Psoas muscle (tissue), 8 donors: ENCODE data around the gene PAX5. TPM values are rescaled to one million over a fixed set of nuclear protein-coding genes. Genes with fewer than 3 reads are reported as not detected.
"Not testable (repeated sequence)": the region's sequence is repeated elsewhere in the genome, so short reads cannot be mapped to it uniquely, and the experiment has no call there.

ENCODE experiments used
- ATAC-seq, 4 donors: fragments of 200-7000 bp; cut with Tn5 transposase; one replicate each; pipeline ENCODE4 v1.9.1; 2020; ENCODE audit warnings: moderate library complexity in 3 of 4, mild to moderate bottlenecking in 2 of 4
- DNase-seq, 2 donors: peaks; one replicate each; pipeline ENCODE4 v3.0.0-alpha.2; 2020
- H3K27ac ChIP-seq: fragments of 200-600 bp; one replicate; pipeline ENCODE4 v1.8.0; 2022
- H3K27me3 ChIP-seq, 3 donors: fragments of 200-600 bp in 1 of 3; one replicate each; pipeline versions ENCODE4 v1.6.1 to v1.8.0; 2013 to 2022; ENCODE audit warnings: low read length in 2 of 3, mild to moderate bottlenecking in 2 of 3, moderate library complexity in 1 of 3; ENCODE audit not compliant: insufficient read depth in 3 of 3
- H3K36me3 ChIP-seq, 2 donors: fragments of 200-600 bp in 1 of 2; one replicate each; pipeline versions ENCODE4 v1.6.1 to v1.8.0; 2013 to 2022; ENCODE audit warnings: low read depth in 1 of 2, mild to moderate bottlenecking in 1 of 2, moderate library complexity in 1 of 2; ENCODE audit not compliant: insufficient read depth in 1 of 2
- H3K4me1 ChIP-seq: fragments of 200-600 bp; one replicate; pipeline ENCODE4 v1.8.0; 2022
- H3K4me3 ChIP-seq: fragments of 200-600 bp; one replicate; pipeline ENCODE4 v1.8.0; 2022; ENCODE audit warnings: mild to moderate bottlenecking
- H3K9me3 ChIP-seq: fragments of 200-600 bp; one replicate; pipeline ENCODE4 v1.8.0; 2022
- CTCF ChIP-seq: fragments of 200-600 bp; IDR thresholded peaks from one replicate; pipeline ENCODE4 v1.8.0; 2022; ENCODE audit warnings: antibody characterized with exemption
- WGBS, 3 donors: extraction: QIAGEN DNeasy Blood & Tissue Kit; methylation state at CpG; one replicate each; pipeline versions ENCODE4 v1.1.6 to v1.1.7; 2013; 5-methylcytosine and 5-hydroxymethylcytosine counted together
- intact Hi-C, 2 donors: fragments of 100-400 bp; cut with DNase I; formaldehyde crosslinking; loops; one replicate each; pipeline versions ENCODE4 v1.11.0 to v1.14.2; 2022
- polyA plus RNA-seq, 3 donors: library from polyadenylated mRNA; stranded (reverse); fragments of 200-250 nt; gene quantifications; one replicate each; pipeline ENCODE4 v1.2.3, GENCODE V29; 2013
- total RNA-seq, 4 donors: library from RNA; stranded (reverse); fragmentation: NEBNext Ultra II Directional in 2 of 4; extraction: Animal tissue kit (Norgen Biotek cat#: 25700) in 2 of 4; gene quantifications; one replicate each; pipeline versions ENCODE4 v1.2.1 to v1.2.4, GENCODE V29; 2021 to 2023
- donor health status: healthy with polysubstance abuse.
- donor health status: DM: no; HTN: no; CAD: no; lungs with moderate emphysema.
- donor health status: Bipolar disorder and iron deficiency.
- donor health status: healthy.
- donor health status: DM: yes; HTN: yes; CAD: no.
- donor health status: DM: no; HTN: no; CAD: no.
- donor health status: DM: no; HTN: no; CAD: no.
- donor health status: DM: yes; HTN: yes; CAD: no.

Gene PAX5
- total and polyA plus RNA-seq, 7 donors: under 0.01 to 0.50 (median 0.06) TPM; not detected in 3

- Histone ChIP-seq H3K36me3 (no peaks in the 10 kb centered on the region), H3K4me1 (peaks cover 9% of the 10 kb centered on the region), H3K4me3 (peak overlapping the region; percentile 79), H3K27me3 (no peaks in the 10 kb centered on the region), H3K9me3 (no peaks in the 10 kb centered on the region), H3K27ac (peak overlapping the region; percentile 88)
- 2% methylated on average over 60 to 63 of the region's 63 CpGs for WGBS, 3 donors
- ATAC-seq (peak; percentile 97 to 99 (median 98)), DNase-seq (peak; percentile 92 to 96)
- no peak for TF ChIP-seq CTCF
- intact Hi-C loops: loop anchor here (2.0 to 5.0 kb wide), 2 partner anchors 41 to 43 kb away; partner anchors contain the start of gene ZCCHC7 (in 2 of the 2)
These were observed 45.5 kb upstream of the PAX5 start for GRCh38 chr9:37079370-37080164.

GRCh38 chr9:37074790-37075189, 40.7 kb upstream of the PAX5 start:
- not testable (repeated sequence) for H3K4me1 ChIP-seq, H3K9me3 ChIP-seq, ATAC-seq, H3K4me3 ChIP-seq, H3K27ac ChIP-seq, DNase-seq, H3K36me3 ChIP-seq, H3K27me3 ChIP-seq
- 69 to 71% (median 71%) methylated on average over 4 of the region's 4 CpGs for WGBS, 3 donors
- intact Hi-C loops: loop anchor here in 1 of 2 donors (5.0 kb wide), 1 partner anchor 48 kb away; the partner anchor contains the start of gene ZCCHC7

GRCh38 chr9:37066139-37066725, 32.2 kb upstream of the PAX5 start:
- ATAC-seq (no peak), DNase-seq (no peak)
- Histone ChIP-seq H3K27me3 (peaks cover 0 to 33% (median 0%) of the 10 kb centered on the region in 3 donors), H3K4me3 (no peak overlapping the region), H3K36me3 (no peaks in the 10 kb centered on the region), H3K27ac (no peak overlapping the region), H3K4me1 (no peaks in the 10 kb centered on the region), H3K9me3 (no peaks in the 10 kb centered on the region)
- no peak for TF ChIP-seq CTCF
- WGBS, 3 donors: 29 to 40% (median 36%) methylated on average over 3 of the region's 3 CpGs
- intact Hi-C loops: no loop called here

- Histone ChIP-seq H3K27ac (no peak overlapping the region), H3K4me1 (no peaks in the 10 kb centered on the region), H3K9me3 (no peaks in the 10 kb centered on the region), H3K36me3 (no peaks in the 10 kb centered on the region), H3K4me3 (no peak overlapping the region), H3K27me3 (peaks cover 0 to 59% (median 2%) of the 10 kb centered on the region in 3 donors)
- intact Hi-C loops: no loop called here
- no peak for ATAC-seq
- no peak for TF ChIP-seq CTCF
- DNase-seq: no peak
- WGBS, 3 donors: 71 to 85% (median 81%) methylated on average over 4 of the region's 4 CpGs
These were observed 28.3 kb upstream of the PAX5 start for GRCh38 chr9:37062336-37062735.

- ATAC-seq: no peak
- DNase-seq: no peak
- Histone ChIP-seq H3K9me3 (no peaks in the 10 kb centered on the region), H3K4me3 (no peak overlapping the region), H3K27ac (no peak overlapping the region), H3K27me3 (peaks cover 0 to 57% (median 2%) of the 10 kb centered on the region in 3 donors), H3K4me1 (no peaks in the 10 kb centered on the region), H3K36me3 (no peaks in the 10 kb centered on the region)
- intact Hi-C loops: no loop called here
- 78 to 81% (median 80%) methylated on average over 2 of the region's 2 CpGs for WGBS, 3 donors
- TF ChIP-seq CTCF: no peak
These were observed 27.7 kb upstream of the PAX5 start for GRCh38 chr9:37061768-37062167.
